PFSK-1 (cell line): Measurements from ENCODE around the gene CFAP70.

Experiments
- FOXP2 ChIP-seq: optimal IDR thresholded peaks from 2 replicates; pipeline ENCODE3; 2011; ENCODE audit warnings: borderline replicate concordance, control low read depth, inconsistent platforms; ENCODE audit not compliant: insufficient read depth; ENCODE audit errors: extremely low read length, extremely low read depth
- POLR2AphosphoS5 ChIP-seq: IDR thresholded peaks from 2 replicates; pipeline ENCODE4 v1.6.1; 2012; ENCODE audit warnings: low read depth, mild to moderate bottlenecking, control low read depth, low read length, moderate library complexity
- SIN3A ChIP-seq: IDR thresholded peaks from 2 replicates; pipeline ENCODE4 v1.6.1; 2012; ENCODE audit warnings: mild to moderate bottlenecking, low read length, moderate library complexity, borderline replicate concordance; ENCODE audit not compliant: insufficient read depth
- TAF1 ChIP-seq: IDR thresholded peaks from 2 replicates; pipeline ENCODE4 v1.6.1; 2012; ENCODE audit warnings: low read length, control low read depth, borderline replicate concordance; ENCODE audit not compliant: insufficient read depth
- TF ChIP-seq, protein P1 (sequence below), 2 experiments: IDR thresholded peaks; 2 replicates each; pipeline versions ENCODE4 v1.6.1 to v1.8.0; 2011 to 2012; ENCODE audit warnings: low read depth in 2 of 2, low read length in 2 of 2, control low read depth in 1 of 2, inconsistent platforms in 1 of 2, mild to moderate bottlenecking in 1 of 2, moderate library complexity in 1 of 2; ENCODE audit not compliant: insufficient read depth in 1 of 2

DNA sequence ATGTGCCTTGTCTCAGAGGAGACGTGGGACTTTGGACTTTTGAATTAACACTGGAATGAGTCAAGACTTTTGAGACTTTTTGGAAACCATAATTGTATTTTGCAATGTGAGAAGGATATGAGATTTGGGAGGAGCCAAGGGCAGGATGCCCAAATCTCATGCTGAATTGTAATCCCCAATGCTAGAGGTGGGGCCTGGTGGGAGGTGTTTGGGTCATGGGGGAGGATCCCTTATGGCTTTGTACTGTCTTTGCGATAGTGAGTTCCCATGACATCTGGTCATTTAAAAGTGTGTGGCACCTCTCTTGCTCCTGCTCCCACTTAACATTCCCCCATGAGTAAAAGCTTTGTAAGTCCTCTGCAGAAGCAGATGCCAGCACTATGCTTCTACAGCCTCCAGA is 150.8 kb downstream of the CFAP70 start:
- TF ChIP-seq POLR2AphosphoS5 (no peak), SIN3A (no peak), TAF1 (no peak), FOXP2 (no peak)
- TF ChIP-seq, protein P1, sequence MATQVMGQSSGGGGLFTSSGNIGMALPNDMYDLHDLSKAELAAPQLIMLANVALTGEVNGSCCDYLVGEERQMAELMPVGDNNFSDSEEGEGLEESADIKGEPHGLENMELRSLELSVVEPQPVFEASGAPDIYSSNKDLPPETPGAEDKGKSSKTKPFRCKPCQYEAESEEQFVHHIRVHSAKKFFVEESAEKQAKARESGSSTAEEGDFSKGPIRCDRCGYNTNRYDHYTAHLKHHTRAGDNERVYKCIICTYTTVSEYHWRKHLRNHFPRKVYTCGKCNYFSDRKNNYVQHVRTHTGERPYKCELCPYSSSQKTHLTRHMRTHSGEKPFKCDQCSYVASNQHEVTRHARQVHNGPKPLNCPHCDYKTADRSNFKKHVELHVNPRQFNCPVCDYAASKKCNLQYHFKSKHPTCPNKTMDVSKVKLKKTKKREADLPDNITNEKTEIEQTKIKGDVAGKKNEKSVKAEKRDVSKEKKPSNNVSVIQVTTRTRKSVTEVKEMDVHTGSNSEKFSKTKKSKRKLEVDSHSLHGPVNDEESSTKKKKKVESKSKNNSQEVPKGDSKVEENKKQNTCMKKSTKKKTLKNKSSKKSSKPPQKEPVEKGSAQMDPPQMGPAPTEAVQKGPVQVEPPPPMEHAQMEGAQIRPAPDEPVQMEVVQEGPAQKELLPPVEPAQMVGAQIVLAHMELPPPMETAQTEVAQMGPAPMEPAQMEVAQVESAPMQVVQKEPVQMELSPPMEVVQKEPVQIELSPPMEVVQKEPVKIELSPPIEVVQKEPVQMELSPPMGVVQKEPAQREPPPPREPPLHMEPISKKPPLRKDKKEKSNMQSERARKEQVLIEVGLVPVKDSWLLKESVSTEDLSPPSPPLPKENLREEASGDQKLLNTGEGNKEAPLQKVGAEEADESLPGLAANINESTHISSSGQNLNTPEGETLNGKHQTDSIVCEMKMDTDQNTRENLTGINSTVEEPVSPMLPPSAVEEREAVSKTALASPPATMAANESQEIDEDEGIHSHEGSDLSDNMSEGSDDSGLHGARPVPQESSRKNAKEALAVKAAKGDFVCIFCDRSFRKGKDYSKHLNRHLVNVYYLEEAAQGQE (IDR thresholded peaks at IDR 0.05; ENCODE audit: insufficient read depth in 1 of 2, low read depth in 2 of 2, low read length in 2 of 2) = no peak
